Right renal cortex interstitium (tissue), 3 donors: ENCODE data around the gene TCF7L2. TPM values are rescaled to one million over a fixed set of nuclear protein-coding genes. Genes with fewer than 3 reads are reported as not detected.
"Not testable (repeated sequence)": the region's sequence is repeated elsewhere in the genome, so short reads cannot be mapped to it uniquely, and the experiment has no call there.

Experiments
- DNase-seq, 3 donors: peaks; one replicate each; pipeline ENCODE4 v3.0.0-alpha.2; 2013; ENCODE audit warnings: low read depth in 3 of 3, low spot score in 2 of 3
- polyA plus RNA-seq, 3 donors: library from polyadenylated mRNA; unstranded; fragments of 120-200 nt; gene quantifications; one replicate each; pipeline ENCODE4 v1.2.1, GENCODE V29; 2013; ENCODE audit not compliant: insufficient read length in 3 of 3

Gene TCF7L2
- polyA plus RNA-seq, 3 donors: 42.9 to 44.9 (median 44.8) TPM

DNA sequence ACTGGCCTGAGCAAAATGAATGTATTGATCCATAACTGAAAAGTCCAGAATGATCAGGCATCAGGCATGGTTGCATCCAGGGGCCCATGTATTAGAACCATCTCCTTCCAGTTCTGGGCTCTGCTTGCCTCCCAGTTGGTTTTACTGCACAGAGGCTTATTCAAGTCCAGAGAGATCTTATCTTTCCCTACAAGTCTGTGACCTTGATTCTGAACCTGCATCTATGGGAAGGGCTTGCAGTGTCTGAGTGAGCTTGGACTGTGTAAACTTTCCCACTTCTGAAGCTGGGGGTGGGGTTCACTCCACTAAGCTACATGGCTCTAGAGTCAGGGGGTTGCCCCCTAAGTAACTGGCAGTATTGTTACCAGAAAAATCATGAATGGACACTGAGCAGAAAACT, 136.2 kb downstream of the TCF7L2 start:
- DNase-seq: no peak

DNA sequence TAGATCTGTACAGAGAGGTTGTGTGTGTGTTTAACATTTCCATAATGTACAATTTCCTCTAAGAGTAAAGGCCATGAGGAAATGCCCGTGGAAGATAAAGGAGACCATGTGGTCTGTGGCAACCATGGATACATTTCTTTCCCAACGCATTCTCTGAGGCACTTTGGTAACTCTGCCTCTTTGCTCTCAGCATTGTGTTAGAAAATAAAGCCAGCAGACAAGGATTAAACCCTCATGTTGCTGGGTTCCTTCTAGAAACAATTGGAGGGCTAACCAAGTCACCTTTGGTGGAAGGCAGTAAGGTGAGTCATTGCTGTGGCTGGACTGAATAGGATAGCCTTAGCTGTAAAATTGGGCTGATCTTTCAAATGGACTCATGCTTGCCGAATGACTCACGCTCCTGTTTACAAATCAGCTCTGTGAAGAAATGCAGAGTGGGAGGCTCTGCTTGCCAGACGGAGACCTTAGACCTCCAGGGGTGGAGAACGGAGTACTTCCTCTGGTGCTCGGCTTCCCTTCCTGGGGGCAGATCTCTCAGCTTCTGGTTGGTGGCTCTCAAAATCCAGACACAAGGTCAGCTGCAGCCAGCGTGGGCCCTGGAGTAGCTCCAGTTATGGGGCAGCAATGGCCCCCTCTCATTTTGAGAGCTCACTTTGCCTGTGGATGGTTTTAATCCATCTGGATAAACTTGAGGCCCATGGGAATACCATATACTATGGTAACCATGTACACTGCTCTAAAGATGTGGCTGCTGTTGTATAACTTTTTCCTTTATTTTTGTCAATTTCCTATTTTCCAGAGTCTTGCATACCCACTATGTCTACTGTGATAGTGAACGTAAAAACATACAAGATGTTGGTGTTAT, 137.3 kb downstream of the TCF7L2 start:
- DNase-seq: no peak

GRCh38 chr10:113088194-113088593, 138.1 kb downstream of the TCF7L2 start:
- no peak for DNase-seq

- no peak for DNase-seq
Measured at GRCh38 chr10:113089551-113089950, 139.5 kb downstream of the TCF7L2 start.

- DNase-seq: no peak
Measured at GRCh38 chr10:113091920-113092319, 141.9 kb downstream of the TCF7L2 start.

DNA sequence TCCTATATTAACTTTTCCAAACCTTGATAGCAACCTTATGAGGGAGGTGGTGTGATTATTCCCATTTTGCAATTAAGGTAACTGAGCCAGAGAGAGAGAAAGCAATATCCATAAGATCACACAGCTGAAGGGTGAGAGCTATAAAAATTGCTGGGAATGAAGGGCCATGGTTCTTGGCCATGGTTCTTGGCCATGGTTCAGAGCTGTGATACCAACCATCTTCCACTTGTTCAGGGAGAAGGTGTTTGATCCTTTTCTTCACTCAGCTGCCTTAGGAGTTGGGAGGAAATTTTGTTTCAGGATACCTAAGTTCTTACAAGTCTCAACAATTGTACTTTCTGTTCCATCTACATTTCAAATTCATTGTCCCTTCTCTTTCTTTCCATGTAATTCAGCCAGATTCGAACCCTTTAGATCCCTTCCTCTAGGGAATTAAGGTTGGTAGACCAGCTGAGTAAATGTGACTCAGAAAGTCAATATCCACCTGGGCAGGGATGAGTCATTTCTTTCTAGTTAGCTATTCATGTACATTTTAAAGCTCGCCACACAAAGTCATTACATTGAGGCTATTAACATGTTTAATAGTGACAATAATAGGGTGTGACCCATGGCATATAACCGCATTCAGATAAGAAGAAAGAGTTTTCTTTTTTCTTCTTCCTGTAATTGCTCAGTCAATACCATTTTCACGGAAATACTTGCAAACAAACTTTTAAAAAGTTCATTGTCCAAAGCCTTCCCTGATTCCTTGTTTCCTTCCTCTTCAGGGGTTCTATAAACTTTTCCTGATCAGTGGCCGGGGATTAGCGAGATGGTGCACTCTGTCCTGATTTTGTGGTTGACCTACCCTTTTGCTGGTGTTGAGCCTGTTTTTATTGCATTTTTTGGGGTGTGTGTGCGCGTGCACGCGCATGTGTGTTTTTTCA, 143.4 kb downstream of the TCF7L2 start:
- DNase-seq: no peak

GRCh38 chr10:113094114-113094486, 144.1 kb downstream of the TCF7L2 start:
- no peak for DNase-seq

GRCh38 chr10:113095419-113096127, 145.5 kb downstream of the TCF7L2 start:
- no peak for DNase-seq

- no peak for DNase-seq
Measured at GRCh38 chr10:113096128-113096996, 146.3 kb downstream of the TCF7L2 start.

- DNase-seq: no peak
Measured at GRCh38 chr10:113097036-113097435, 147.0 kb downstream of the TCF7L2 start.

DNA sequence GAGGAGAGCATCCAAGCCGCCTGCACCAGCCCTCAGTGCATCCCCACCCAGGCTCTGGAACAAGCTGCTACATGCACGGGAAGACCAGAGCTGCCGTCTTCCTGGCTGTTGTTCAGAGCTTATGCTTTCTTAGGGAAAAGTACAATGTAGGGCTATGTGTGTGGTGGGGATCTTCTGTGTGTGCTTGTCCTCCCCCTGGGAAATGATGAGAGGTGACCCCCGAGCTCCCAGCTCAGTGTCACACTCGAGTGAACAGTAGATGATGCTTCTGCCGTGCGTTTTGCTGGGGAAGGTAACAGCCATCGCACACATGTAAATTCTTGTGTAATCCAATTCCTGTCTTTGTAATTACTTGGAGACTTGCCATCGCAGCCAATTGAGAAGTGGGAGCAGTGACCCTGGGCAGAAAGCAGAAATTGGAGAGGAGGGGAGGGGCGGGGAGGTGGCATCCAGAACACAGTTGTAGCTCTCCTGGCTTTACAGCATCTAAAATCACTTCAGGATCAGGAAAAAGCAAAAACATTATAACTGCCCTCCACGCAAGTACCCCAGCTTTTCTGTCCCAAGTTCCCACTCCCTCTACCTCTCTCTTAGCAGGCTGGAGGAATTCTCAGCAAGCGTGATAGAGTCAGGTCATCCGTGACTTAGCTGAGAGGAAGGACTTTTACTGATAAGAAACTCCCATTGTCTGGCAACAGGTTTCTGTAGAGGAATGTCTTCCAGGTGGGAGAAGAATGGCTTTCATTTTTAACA, 149.6 kb downstream of the TCF7L2 start:
- peak; percentile 50 to 80 (median 74) for DNase-seq

GRCh38 chr10:113100281-113100680, 150.2 kb downstream of the TCF7L2 start:
- DNase-seq: peak in 1 of 3 donors; percentile 30

DNA sequence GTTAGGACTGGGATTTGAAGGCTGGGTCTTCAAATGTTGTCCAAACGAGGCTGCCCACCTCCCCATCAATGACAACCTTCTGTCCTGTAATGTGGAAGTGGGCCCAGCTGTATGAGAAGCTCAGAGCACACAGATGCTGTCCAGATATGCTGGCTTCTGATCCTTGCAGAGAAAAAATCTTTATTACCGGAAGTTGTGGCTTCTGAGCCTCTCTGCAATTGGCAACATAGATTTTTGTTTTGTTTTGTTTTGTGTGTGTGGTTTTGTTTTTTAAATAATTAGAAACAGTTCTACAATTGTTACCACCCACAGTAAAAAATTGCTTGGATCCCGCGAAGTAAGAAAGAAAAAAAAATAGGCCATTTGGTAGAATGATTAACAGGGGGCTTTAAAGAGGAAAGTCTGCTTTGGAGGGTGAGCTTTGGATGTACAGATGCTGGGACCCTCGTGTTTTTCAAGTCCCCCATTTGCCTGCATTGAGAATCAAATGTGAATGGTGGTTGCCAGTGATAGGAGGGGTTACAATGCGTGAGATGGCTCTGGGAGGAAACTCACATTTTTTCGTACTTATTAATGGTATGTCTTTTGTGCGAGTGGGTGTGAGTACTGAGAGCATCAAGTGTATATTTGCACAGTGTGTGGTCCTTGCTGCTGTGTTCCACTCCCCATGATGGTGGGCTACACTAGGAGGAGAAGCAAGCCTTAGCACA, 153.2 kb downstream of the TCF7L2 start:
- no peak for DNase-seq

DNA sequence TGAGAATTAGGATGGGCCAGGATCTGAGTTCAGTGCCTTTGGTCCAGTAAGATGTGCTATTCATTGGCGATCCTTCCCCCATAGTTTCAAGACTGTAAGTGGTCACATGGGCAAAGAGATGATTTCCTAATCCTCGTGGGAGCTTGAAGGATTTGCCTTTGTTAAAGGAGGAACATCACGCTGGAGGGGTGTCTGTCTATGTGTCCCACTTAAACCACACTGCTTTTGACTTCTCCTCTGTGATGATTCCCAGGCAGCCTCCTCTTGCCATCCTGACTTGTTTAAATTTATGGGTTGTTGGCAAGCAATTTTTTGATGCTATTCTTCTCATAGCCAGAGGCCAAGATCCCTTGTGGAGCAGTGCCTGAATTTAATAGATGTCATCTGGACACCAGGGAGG, 154.0 kb downstream of the TCF7L2 start:
- DNase-seq: no peak

DNA sequence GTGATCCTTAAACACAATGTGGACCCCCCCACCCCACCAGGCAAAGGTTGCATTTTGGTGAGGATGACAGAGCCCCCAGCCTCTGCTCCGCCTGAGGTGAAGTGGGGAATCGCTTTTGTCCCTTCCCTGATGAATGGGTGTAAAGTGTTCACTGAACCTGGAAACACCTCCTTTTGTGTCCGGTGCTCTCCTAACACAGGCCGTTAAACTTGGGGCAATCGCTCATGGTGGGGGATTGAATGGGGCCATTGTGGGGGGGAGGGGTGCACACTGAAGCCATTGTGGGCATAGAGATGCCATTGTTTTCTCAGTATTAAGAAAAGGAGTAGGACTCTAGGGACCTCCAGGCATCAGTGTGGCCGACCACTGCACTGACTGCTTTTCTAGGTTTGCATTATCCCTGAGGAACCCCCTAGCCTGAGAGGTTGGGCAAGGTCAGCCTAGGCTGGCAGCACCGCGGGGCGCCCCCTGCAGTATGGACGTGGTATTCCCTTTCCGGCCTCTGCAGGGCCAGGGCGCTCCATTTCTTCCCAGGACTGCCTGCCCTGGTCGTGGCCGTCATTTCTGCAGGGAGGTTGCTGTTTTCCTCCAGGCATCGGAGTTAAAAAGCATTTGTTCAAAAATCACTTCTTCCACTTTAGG, 158.3 kb downstream of the TCF7L2 start:
- no peak for DNase-seq

GRCh38 chr10:113108948-113109347, 158.9 kb downstream of the TCF7L2 start:
- no peak for DNase-seq

DNA sequence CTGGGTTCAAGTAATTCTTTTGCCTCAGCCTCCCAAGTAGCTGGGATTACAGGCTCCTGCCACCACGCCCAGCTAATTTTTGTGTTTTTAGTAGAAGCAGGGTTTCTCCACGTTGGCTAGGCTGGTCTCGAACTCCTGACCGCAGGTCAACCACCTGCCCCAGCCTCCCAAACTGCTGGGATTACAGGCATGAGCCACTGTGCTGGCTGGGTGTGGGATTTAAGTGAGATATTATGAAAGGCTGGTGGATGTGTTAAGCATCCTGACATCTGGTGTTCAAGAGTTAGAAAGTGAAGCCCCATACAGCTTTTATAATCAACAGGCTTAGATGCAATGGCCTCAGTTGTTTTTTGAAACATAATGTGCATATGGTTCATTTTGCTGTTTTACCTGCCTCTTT, 159.4 kb downstream of the TCF7L2 start:
- not testable (repeated sequence) for DNase-seq

GRCh38 chr10:113111260-113111659, 161.2 kb downstream of the TCF7L2 start:
- DNase-seq: no peak
